HEK293 (cell line): ENCODE data around the gene RIC3.

Experiments used
- MZF1 ChIP-seq: fragments of 450-650 bp; formaldehyde crosslinking; IDR thresholded peaks from 2 replicates; pipeline ENCODE4 v1.5.1; 2017; ENCODE audit warnings: missing biosample characterization, missing genetic modification characterization, borderline replicate concordance
- TF ChIP-seq, protein P1 (sequence below): fragments of 450-650 bp; formaldehyde crosslinking; IDR thresholded peaks from 2 replicates; pipeline ENCODE4 v1.5.1; 2016; ENCODE audit warnings: missing biosample characterization, missing genetic modification characterization

DNA sequence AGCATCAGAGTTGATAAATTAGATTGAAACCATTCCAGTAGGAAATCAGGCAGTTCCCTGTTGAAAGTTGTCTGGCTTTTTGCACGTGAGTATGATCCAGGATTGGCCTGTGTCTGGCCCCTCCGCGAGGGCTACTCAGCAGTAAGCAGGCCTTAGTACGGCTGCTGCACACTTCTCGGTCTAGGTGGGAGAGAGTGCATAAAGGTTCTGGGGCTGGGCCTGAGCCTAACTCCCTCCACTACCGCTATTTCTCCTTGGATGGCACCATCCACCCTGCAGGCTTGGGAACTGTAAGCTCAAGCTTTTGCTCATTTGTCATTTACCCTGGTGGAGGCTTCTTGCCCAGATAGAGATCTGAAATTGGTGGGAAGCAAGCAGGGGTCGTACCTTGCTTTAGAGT, 65.9 kb downstream of the RIC3 start:
- no peak for TF ChIP-seq MZF1 (tag by site-specific recombination)
- TF ChIP-seq, protein P1, sequence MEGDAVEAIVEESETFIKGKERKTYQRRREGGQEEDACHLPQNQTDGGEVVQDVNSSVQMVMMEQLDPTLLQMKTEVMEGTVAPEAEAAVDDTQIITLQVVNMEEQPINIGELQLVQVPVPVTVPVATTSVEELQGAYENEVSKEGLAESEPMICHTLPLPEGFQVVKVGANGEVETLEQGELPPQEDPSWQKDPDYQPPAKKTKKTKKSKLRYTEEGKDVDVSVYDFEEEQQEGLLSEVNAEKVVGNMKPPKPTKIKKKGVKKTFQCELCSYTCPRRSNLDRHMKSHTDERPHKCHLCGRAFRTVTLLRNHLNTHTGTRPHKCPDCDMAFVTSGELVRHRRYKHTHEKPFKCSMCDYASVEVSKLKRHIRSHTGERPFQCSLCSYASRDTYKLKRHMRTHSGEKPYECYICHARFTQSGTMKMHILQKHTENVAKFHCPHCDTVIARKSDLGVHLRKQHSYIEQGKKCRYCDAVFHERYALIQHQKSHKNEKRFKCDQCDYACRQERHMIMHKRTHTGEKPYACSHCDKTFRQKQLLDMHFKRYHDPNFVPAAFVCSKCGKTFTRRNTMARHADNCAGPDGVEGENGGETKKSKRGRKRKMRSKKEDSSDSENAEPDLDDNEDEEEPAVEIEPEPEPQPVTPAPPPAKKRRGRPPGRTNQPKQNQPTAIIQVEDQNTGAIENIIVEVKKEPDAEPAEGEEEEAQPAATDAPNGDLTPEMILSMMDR (tag by site-specific recombination) = no peak
